Bronchial epithelial cell (primary cell): ENCODE measurements around the gene NUDT14. TPM values are rescaled to one million over a fixed set of nuclear protein-coding genes. Genes with fewer than 3 reads are reported as not detected.

Source experiments
- DNase-seq: peaks from one replicate; pipeline ENCODE4 v3.0.0-alpha.2; 2010; ENCODE audit warnings: low read depth
- FAIRE-seq: peaks from 2 replicates; lab custom pipeline; 2011; peaks lifted over from hg19 to GRCh38; lab: Jason Lieb, UNC
- H3K27me3 ChIP-seq: 2 replicates; pipeline ENCODE4 v1.5.1; 2011; ENCODE audit warnings: low read length; ENCODE audit not compliant: control insufficient read depth, insufficient read depth
- H3K36me3 ChIP-seq: 2 replicates; pipeline ENCODE4 v1.5.1; 2011; ENCODE audit warnings: low read length; ENCODE audit not compliant: control insufficient read depth, insufficient read depth
- H3K4me3 ChIP-seq: 2 replicates; pipeline ENCODE4 v1.5.1; 2011; ENCODE audit warnings: mild to moderate bottlenecking, low read depth, low read length, control low read depth
- total RNA-seq: library from RNA; depleted of rRNA; stranded (reverse); fragments of >200 nt; gene quantifications from 2 replicates; pipeline ENCODE4 v1.2.1, GENCODE V29; 2014
- TF ChIP-seq, protein P1 (sequence below): IDR thresholded peaks from 2 replicates; pipeline ENCODE4 v1.5.1; 2011; ENCODE audit warnings: mild to moderate bottlenecking, moderate library complexity, low read length, control low read depth, inconsistent platforms; ENCODE audit not compliant: insufficient read depth, severe bottlenecking

The NUDT14 gene
- total RNA-seq, 1 donor from 2014 or later = 31.9 TPM

DNA sequence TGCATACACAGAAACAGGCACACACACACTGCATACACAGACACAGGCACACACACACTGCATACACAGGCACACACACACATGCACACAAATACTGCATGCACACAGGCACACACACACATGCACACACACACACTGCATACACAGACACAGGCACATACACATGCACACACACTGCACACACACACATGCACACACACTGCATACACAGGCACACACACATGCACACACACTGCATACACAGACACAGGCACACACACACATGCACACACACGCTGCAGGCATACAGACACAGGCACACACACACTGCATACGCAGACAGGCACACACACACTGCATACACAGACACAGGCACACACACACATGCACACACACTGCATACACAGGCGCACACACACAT lies 34.5 kb upstream of the NUDT14 start:
- TF ChIP-seq, protein P1, sequence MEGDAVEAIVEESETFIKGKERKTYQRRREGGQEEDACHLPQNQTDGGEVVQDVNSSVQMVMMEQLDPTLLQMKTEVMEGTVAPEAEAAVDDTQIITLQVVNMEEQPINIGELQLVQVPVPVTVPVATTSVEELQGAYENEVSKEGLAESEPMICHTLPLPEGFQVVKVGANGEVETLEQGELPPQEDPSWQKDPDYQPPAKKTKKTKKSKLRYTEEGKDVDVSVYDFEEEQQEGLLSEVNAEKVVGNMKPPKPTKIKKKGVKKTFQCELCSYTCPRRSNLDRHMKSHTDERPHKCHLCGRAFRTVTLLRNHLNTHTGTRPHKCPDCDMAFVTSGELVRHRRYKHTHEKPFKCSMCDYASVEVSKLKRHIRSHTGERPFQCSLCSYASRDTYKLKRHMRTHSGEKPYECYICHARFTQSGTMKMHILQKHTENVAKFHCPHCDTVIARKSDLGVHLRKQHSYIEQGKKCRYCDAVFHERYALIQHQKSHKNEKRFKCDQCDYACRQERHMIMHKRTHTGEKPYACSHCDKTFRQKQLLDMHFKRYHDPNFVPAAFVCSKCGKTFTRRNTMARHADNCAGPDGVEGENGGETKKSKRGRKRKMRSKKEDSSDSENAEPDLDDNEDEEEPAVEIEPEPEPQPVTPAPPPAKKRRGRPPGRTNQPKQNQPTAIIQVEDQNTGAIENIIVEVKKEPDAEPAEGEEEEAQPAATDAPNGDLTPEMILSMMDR = no peak
- H3K27me3 ChIP-seq = no peaks in the 10 kb centered on the region
- DNase-seq (no peak), FAIRE-seq (peak; percentile 98)
- H3K4me3 ChIP-seq = no peak overlapping the region
- peaks cover 20% of the 10 kb centered on the region for H3K36me3 ChIP-seq

DNA sequence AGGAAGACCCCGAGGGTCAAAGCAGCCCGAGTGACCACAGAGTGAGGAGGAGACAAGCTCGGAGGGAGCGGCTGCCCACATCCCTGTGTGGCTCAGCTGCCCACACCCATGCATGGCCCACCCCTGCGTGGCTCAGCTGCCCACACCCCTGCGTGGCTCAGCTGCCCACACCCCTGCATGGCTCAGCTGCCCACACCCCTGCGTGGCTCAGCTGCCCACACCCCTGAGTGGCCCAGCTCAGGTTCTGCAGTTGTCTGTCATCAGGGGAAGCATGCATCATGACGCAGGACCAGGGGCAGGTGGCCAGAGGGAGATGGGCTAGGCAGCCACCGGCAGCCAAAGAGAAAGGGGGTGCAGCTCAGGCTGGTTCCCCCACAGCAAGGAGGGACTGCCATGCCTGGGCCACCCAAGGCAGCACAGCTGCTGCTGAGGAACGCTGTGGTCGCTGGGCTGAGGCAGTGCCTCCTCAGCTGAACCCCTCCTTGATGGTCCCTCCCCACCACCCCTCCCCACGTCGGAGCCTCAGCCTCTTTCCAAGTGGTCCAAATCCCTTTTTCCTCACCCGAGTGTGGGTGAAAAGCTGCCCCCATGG lies 33.3 kb upstream of the NUDT14 start:
- H3K27me3 ChIP-seq = no peaks in the 10 kb centered on the region
- peaks cover 18% of the 10 kb centered on the region for H3K36me3 ChIP-seq
- no peak overlapping the region for H3K4me3 ChIP-seq
- FAIRE-seq (no peak), DNase-seq (no peak)
- TF ChIP-seq, protein P1 = no peak

DNA sequence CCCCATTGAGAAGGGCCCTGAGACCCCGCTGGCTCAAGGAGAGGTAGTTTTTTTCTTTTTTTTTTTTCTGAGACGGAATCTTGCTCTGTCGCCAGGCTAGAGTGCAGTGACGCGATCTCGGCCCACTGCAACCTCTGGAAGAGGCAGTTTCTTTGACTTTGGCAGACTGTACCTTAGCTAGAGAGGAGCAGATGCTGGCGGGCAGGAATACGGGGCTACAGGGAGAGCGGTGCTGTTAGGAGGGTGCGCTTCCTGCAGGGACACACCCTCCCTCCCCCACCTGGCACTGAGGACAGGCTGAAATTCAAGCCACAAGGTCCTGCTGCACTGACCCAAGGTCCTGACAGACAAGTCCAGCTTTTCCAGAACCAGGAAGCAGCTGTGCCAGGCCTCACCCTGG lies 32.2 kb upstream of the NUDT14 start:
- DNase-seq = no peak
- no peaks in the 10 kb centered on the region for H3K27me3 ChIP-seq
- peaks cover 13% of the 10 kb centered on the region for H3K36me3 ChIP-seq
- TF ChIP-seq, protein P1 = no peak
- H3K4me3 ChIP-seq = no peak overlapping the region
- FAIRE-seq = no peak

DNA sequence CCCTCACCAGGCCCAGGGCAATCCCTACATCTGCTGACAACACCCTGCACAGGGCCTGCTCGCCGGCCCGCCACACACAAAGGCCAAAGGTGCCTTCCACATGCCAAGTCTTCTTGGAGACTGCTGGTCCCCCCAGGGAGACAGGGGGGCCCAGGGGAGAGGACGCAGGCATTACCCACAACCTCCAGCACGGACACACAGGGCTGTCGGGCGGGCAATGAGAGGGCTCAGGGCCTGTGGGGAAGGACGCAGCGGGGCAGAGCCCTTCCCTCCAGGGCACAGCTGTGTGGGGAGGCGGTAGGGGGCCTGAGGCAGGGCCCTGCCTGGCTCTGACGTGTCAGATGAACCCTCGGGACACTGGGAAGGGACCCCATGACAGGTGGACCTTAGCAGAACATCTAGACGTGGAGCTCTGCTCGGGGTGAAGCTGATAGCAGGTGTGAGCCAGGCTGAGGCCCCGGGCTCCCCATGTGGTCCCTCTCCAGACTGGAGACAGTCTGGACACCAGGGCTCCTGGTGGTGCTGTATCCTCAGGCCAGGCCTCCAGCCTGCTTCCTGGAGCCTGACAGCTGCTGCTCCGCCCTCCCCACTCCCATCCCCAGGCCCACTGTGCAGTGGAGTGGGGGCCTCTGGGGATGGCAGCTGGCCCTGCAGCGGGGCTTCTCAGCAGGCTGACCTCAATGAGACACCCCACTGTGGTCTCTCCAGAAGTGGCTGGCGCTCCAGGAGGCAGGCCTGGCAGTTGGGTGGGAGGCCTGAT lies 31.6 kb upstream of the NUDT14 start:
- Histone ChIP-seq H3K36me3 (peaks cover 10% of the 10 kb centered on the region), H3K27me3 (no peaks in the 10 kb centered on the region), H3K4me3 (no peak overlapping the region)
- TF ChIP-seq, protein P1 = no peak
- DNase-seq (no peak), FAIRE-seq (no peak)

DNA sequence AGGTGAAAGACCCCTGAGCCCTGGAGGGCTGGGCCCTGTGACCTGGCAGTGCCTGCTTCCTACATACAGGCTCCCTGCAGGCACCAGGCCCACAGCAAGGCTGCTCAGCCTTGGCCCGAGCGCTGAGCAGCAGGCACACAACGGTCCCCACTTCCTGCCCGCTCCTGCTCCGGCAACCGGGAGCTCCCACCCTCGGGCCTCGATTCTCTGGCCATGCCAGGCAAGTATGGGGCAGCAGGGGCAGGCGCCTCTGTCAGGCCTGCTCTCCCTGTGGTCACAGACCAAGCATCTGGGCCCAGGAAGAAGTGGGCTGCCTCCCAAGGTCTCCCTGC lies 30.6 kb upstream of the NUDT14 start:
- H3K36me3 ChIP-seq = peaks cover 5% of the 10 kb centered on the region
- H3K4me3 ChIP-seq = no peak overlapping the region
- DNase-seq (no peak), FAIRE-seq (no peak)
- TF ChIP-seq, protein P1 = no peak
- H3K27me3 ChIP-seq = no peaks in the 10 kb centered on the region
